Activated B cell treated with CpG ODN at 0.5 μM for 24 hours (primary cell): Measurements from ENCODE around the gene CRYBB3. TPM values are rescaled to one million over a fixed set of nuclear protein-coding genes. Genes with fewer than 3 reads are reported as not detected.

ENCODE experiments used
- ATAC-seq: fragments of 200-7000 bp; cut with Tn5 transposase; one replicate; pipeline ENCODE4 v1.10.0; 2021; ENCODE audit warnings: low read depth, mild to moderate bottlenecking, moderate library complexity
- CTCF ChIA-PET: fragments of 350-600 bp; sonication (Branson Sonifier 250); formaldehyde crosslinking; loops from one replicate; lab custom pipeline; 2021; ENCODE audit warnings: antibody characterized with exemption; lab: Charles Lee
- POLR2A ChIA-PET: fragments of 350-600 bp; sonication (Branson Sonifier 250); formaldehyde crosslinking; loops from one replicate; lab custom pipeline; 2021; ENCODE audit warnings: antibody characterized with exemption; lab: Charles Lee
- DNase-seq: peaks from one replicate; pipeline ENCODE4 v3.0.0; 2022
- H3K27ac Mint-ChIP-seq: one replicate; pipeline ENCODE4 v1.8.0; 2020; ENCODE audit warnings: mixed read lengths
- H3K27me3 Mint-ChIP-seq: one replicate; pipeline ENCODE4 v1.8.0; 2021; ENCODE audit warnings: mixed read lengths
- H3K36me3 Mint-ChIP-seq: one replicate; pipeline ENCODE4 v1.8.0; 2021; ENCODE audit warnings: low read depth, mixed read lengths
- H3K4me1 Mint-ChIP-seq: one replicate; pipeline ENCODE4 v1.8.0; 2021; ENCODE audit warnings: mixed read lengths
- H3K4me3 Mint-ChIP-seq: one replicate; pipeline ENCODE4 v1.8.0; 2020; ENCODE audit warnings: mild to moderate bottlenecking, mixed read lengths
- H3K9me3 Mint-ChIP-seq: one replicate; pipeline ENCODE4 v1.8.0; 2020; ENCODE audit warnings: mixed read lengths
- CTCF ChIP-seq: fragments of 200-600 bp; IDR thresholded peaks from one replicate; pipeline ENCODE4 v1.8.0; 2022; ENCODE audit warnings: antibody characterized with exemption, mild to moderate bottlenecking
- intact Hi-C: fragments of 100-400 bp; cut with micrococcal nuclease; formaldehyde crosslinking; loops from one replicate; pipeline ENCODE4 v1.15.1; 2024
- total RNA-seq: library from RNA; stranded (reverse); gene quantifications from 2 replicates; pipeline ENCODE4 v1.2.3, GENCODE V29; 2022

The CRYBB3 gene
- total RNA-seq, 1 donor from 2014 or later = not detected

- intact Hi-C loops = no loop called here
- H3K36me3 Mint-ChIP-seq = no peaks in the 10 kb centered on the region
- ChIA-PET CTCF (no interaction called here), POLR2A (no interaction called here)
- H3K4me3 Mint-ChIP-seq = no peak overlapping the region
- no peak for DNase-seq
- TF ChIP-seq CTCF = no peak
- no peak overlapping the region for H3K27ac Mint-ChIP-seq
- H3K4me1 Mint-ChIP-seq = no peaks in the 10 kb centered on the region
- no peaks in the 10 kb centered on the region for H3K9me3 Mint-ChIP-seq
- ATAC-seq = no peak
- H3K27me3 Mint-ChIP-seq = peaks cover 5% of the 10 kb centered on the region
Measured at GRCh38 chr22:25170426-25170980, 29.2 kb upstream of the CRYBB3 start.

- H3K27me3 Mint-ChIP-seq = peaks cover 4% of the 10 kb centered on the region
- ATAC-seq (no peak), DNase-seq (no peak)
- no peak overlapping the region for H3K4me3 Mint-ChIP-seq
- H3K4me1 Mint-ChIP-seq = no peaks in the 10 kb centered on the region
- H3K27ac Mint-ChIP-seq = no peak overlapping the region
- no peaks in the 10 kb centered on the region for H3K9me3 Mint-ChIP-seq
- TF ChIP-seq CTCF = no peak
- no peaks in the 10 kb centered on the region for H3K36me3 Mint-ChIP-seq
- intact Hi-C loops = no loop called here
- ChIA-PET CTCF (no interaction called here), POLR2A (no interaction called here)
Measured at GRCh38 chr22:25172153-25172552, 27.5 kb upstream of the CRYBB3 start.

GRCh38 chr22:25174156-25174887 lies 25.3 kb upstream of the CRYBB3 start:
- ATAC-seq (no peak), DNase-seq (no peak)
- POLR2A ChIA-PET = no interaction called here
- Mint-ChIP-seq H3K36me3 (no peaks in the 10 kb centered on the region), H3K9me3 (no peaks in the 10 kb centered on the region), H3K27me3 (peaks cover 6% of the 10 kb centered on the region), H3K4me1 (no peaks in the 10 kb centered on the region), H3K4me3 (no peak overlapping the region), H3K27ac (no peak overlapping the region)
- no peak for TF ChIP-seq CTCF
- intact Hi-C loops = no loop called here
- CTCF ChIA-PET = no interaction called here

- Mint-ChIP-seq H3K36me3 (no peaks in the 10 kb centered on the region), H3K27ac (no peak overlapping the region), H3K9me3 (peaks cover 4% of the 10 kb centered on the region), H3K4me1 (no peaks in the 10 kb centered on the region), H3K4me3 (no peak overlapping the region), H3K27me3 (peaks cover 6% of the 10 kb centered on the region)
- ChIA-PET CTCF (no interaction called here), POLR2A (no interaction called here)
- DNase-seq (no peak), ATAC-seq (no peak)
- no peak for TF ChIP-seq CTCF
- intact Hi-C loops = no loop called here
Measured at GRCh38 chr22:25174888-25175411, 24.7 kb upstream of the CRYBB3 start.

- Mint-ChIP-seq H3K27ac (no peak overlapping the region), H3K4me1 (no peaks in the 10 kb centered on the region), H3K9me3 (peaks cover 5% of the 10 kb centered on the region), H3K36me3 (no peaks in the 10 kb centered on the region), H3K27me3 (peaks cover 6% of the 10 kb centered on the region), H3K4me3 (no peak overlapping the region)
- POLR2A ChIA-PET = no interaction called here
- TF ChIP-seq CTCF = no peak
- CTCF ChIA-PET = no interaction called here
- ATAC-seq = no peak
- intact Hi-C loops = no loop called here
- DNase-seq = no peak
Measured at GRCh38 chr22:25176175-25176574, 23.5 kb upstream of the CRYBB3 start.
